Thoracic aorta (tissue), 2 donors: ENCODE results near the gene SLC2A8. TPM values are rescaled to one million over a fixed set of nuclear protein-coding genes. Genes with fewer than 3 reads are reported as not detected.

Source experiments
- ATAC-seq: fragments of 150-250 bp; one replicate; pipeline ENCODE4 v1.8.0; 2017; ENCODE audit warnings: low read depth; ENCODE audit not compliant: insufficient number of reproducible peaks, low FRiP score
- DNase-seq: peaks from one replicate; pipeline ENCODE4 v3.0.0-alpha.2; 2020; ENCODE audit warnings: low spot score
- H3K27ac ChIP-seq, 2 donors: fragments of 200-600 bp; sonication (generic); 1 replicate in 1 of 2; 2 replicates in 1 of 2; pipeline ENCODE4 v1.5.1; 2016; ENCODE audit warnings: mild to moderate bottlenecking in 2 of 2, moderate library complexity in 2 of 2
- H3K27me3 ChIP-seq: fragments of 200-600 bp; sonication (generic); replicated peaks from 2 replicates; pipeline ENCODE4 v1.6.0; 2016; ENCODE audit warnings: mild to moderate bottlenecking; ENCODE audit not compliant: insufficient read depth
- H3K36me3 ChIP-seq: fragments of 200-600 bp; sonication (generic); one replicate; pipeline ENCODE4 v1.5.1; 2016
- H3K4me1 ChIP-seq, 2 donors: fragments of 200-600 bp; sonication (generic); 1 replicate in 1 of 2; 2 replicates in 1 of 2; pipeline versions ENCODE4 v1.5.1 to v1.6.0; 2016; ENCODE audit warnings: low read depth in 2 of 2, mild to moderate bottlenecking in 1 of 2; ENCODE audit not compliant: control insufficient read depth in 1 of 2
- H3K4me3 ChIP-seq: fragments of 200-600 bp; sonication (generic); 2 replicates; pipeline ENCODE4 v1.5.1; 2016; ENCODE audit warnings: mild to moderate bottlenecking
- H3K9me3 ChIP-seq: fragments of 200-600 bp; sonication (generic); 2 replicates; pipeline ENCODE4 v1.5.1; 2016
- CTCF ChIP-seq: fragments of 200-600 bp; sonication (generic); IDR thresholded peaks from one replicate; pipeline ENCODE4 v1.5.1; 2019; ENCODE audit warnings: antibody characterized with exemption
- total RNA-seq, 2 donors: library from RNA; depleted of rRNA; stranded (reverse); fragments of >200 nt; gene quantifications; one replicate each; pipeline versions ENCODE4 v1.1.0 to v1.2.3, GENCODE V29; 2016

The SLC2A8 gene
- total RNA-seq, 2 donors from 2014 or later, result 21.3 to 33.4 TPM

- Histone ChIP-seq H3K9me3 (no peaks in the 10 kb centered on the region), H3K4me1 (peaks cover 6 to 24% of the 10 kb centered on the region in 2 donors), H3K4me3 (peak overlapping the region; percentile 96), H3K27me3 (no peaks in the 10 kb centered on the region), H3K36me3 (peaks cover 5% of the 10 kb centered on the region), H3K27ac (peak overlapping the region; percentile 88 to 89)
- TF ChIP-seq CTCF, result peak; percentile 51
- ATAC-seq, result no peak
- DNase-seq, result no peak
Measured at GRCh38 chr9:127397646-127398274, 791 bp downstream of the SLC2A8 start.

- Histone ChIP-seq H3K4me1 (peaks cover 6 to 24% of the 10 kb centered on the region in 2 donors), H3K27me3 (no peaks in the 10 kb centered on the region), H3K9me3 (no peaks in the 10 kb centered on the region), H3K27ac (peak overlapping the region in 1 of 2 donors; percentile 89), H3K4me3 (peak overlapping the region; percentile 96), H3K36me3 (peaks cover 5% of the 10 kb centered on the region)
- no peak for TF ChIP-seq CTCF
- ATAC-seq (no peak), DNase-seq (no peak)
Measured at GRCh38 chr9:127398275-127398647, 1.3 kb downstream of the SLC2A8 start.

DNA sequence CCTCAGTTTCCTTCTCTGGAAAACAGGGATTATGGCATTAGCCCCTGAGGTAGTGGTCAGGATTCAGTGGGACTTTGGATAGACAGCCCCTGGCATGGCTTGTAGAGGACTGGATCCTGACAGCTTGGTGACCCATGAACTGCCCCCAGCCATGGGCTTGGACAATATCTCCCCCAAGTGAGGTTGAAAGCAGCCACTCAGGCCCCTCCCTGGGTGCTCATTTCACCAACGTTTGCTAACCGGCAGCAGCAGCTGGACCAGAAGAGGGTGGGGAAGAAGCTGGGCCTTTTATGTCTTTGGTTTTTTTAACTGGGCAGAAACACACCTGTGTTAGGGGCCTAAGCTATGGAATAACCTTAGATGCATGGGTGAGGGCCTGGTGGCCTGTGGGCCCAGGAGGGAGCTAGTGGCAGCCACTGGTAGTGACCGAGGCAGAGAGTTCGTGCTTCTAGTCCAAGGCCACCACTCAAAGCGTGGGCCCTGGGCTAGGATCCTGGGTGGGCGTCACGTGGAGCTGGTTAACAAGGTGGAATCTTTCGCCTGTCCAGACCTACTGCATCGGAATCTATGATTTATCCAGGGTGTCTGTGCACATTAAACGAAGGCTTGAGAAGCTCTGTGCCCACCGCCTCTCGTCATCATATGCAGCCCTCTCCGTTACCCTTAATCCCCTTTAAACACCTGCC is 1.9 kb downstream of the SLC2A8 start:
- Histone ChIP-seq H3K9me3 (no peaks in the 10 kb centered on the region), H3K4me1 (peaks cover 6 to 24% of the 10 kb centered on the region in 2 donors), H3K27me3 (no peaks in the 10 kb centered on the region), H3K4me3 (peak overlapping the region; percentile 96), H3K36me3 (peaks cover 11% of the 10 kb centered on the region), H3K27ac (no peak overlapping the region)
- ATAC-seq (no peak), DNase-seq (no peak)
- TF ChIP-seq CTCF, result no peak

DNA sequence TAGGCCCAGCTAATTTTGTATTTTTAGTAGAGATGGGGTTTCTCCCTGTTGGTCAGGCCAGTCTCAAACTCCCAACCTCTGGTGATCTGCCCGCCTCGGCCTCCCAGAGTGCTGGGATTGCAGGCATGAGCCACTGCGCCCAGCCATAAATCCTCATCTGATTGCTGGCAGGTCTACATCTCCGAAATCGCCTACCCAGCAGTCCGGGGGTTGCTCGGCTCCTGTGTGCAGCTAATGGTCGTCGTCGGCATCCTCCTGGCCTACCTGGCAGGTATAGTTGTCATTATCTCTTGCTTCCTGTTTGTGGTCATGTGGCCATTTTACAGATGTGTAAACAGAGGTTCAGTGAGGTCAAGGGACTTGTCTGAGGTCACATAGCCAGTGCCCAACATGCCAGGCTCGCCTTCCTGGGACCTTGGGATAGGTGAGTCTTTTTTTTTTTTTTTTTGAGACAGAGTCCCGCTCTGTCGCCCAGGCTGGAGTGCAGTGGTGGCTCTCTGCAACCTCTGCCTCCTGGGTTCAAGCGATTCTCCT is 2.8 kb downstream of the SLC2A8 start:
- TF ChIP-seq CTCF, result no peak
- no peak for DNase-seq
- ATAC-seq, result no peak
- Histone ChIP-seq H3K4me1 (peaks cover 6 to 24% of the 10 kb centered on the region in 2 donors), H3K36me3 (peaks cover 19% of the 10 kb centered on the region), H3K27me3 (no peaks in the 10 kb centered on the region), H3K9me3 (no peaks in the 10 kb centered on the region), H3K27ac (no peak overlapping the region), H3K4me3 (no peak overlapping the region)

DNA sequence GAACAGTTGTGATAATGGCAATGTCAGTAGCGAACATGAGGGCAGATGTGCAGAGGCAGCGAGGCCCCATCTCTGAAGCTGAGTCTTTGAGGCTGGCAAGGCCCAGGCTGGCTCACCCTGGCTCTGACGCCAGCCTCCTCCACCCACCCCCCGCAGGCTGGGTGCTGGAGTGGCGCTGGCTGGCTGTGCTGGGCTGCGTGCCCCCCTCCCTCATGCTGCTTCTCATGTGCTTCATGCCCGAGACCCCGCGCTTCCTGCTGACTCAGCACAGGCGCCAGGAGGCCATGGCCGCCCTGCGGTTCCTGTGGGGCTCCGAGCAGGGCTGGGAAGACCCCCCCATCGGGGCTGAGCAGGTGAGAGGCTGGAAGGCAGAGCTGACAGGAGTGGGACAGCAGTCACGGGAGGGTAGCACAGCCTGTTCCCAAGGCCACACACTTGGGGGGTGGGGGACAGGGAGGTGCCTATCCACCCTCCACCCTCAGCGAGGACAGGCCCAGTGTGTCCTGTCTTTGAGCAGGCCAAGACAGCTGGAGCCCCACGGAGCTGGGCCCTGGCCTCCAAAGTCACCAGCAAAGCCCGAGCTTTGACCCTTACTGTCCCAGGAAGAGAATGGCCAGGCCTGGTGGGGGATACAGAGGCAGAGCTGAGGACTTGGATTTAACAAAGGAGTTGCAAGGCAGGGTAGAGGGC is 5.6 kb downstream of the SLC2A8 start:
- Histone ChIP-seq H3K9me3 (no peaks in the 10 kb centered on the region), H3K27ac (no peak overlapping the region), H3K36me3 (peaks cover 33% of the 10 kb centered on the region), H3K4me3 (no peak overlapping the region), H3K27me3 (no peaks in the 10 kb centered on the region), H3K4me1 (peaks cover 6 to 17% of the 10 kb centered on the region in 2 donors)
- DNase-seq, result no peak
- no peak for ATAC-seq
- no peak for TF ChIP-seq CTCF
